A673 (cell line): ENCODE results near the gene GSC2. TPM values are rescaled to one million over a fixed set of nuclear protein-coding genes. Genes with fewer than 3 reads are reported as not detected.

Experiments
- BruUV-seq: library from RNA; stranded (reverse); fragments of 400-500 nt; replicated peaks from 2 replicates; lab custom pipeline; 2021; lab: Mats Ljungman, UMichigan
- CTCF ChIA-PET: fragments of 300-600 bp; sonication (Branson Sonifier 250); formaldehyde crosslinking; loops from one replicate; lab custom pipeline; 2022; ENCODE audit warnings: antibody characterized with exemption; lab: Charles Lee
- POLR2A ChIA-PET: fragments of 300-600 bp; sonication (Branson Sonifier 250); formaldehyde crosslinking; loops from one replicate; lab custom pipeline; 2022; ENCODE audit warnings: antibody characterized with exemption; ENCODE audit not compliant: low non-redundant PET; lab: Charles Lee
- DNase-seq: peaks from one replicate; pipeline ENCODE4 v3.0.0-alpha.2; 2015; ENCODE audit warnings: low spot score
- H3K27ac ChIP-seq: fragments of 200-600 bp; sonication (generic); 2 replicates; pipeline ENCODE4 v1.5.1; 2016; ENCODE audit warnings: mixed run types, low read depth, mild to moderate bottlenecking, mixed read lengths, antibody characterized with exemption, low read length; ENCODE audit not compliant: poor library complexity, severe bottlenecking
- H3K27me3 ChIP-seq: fragments of 200-600 bp; sonication (generic); replicated peaks from 2 replicates; pipeline ENCODE4 v1.6.1; 2017; ENCODE audit warnings: mixed run types, low read depth, mild to moderate bottlenecking, mixed read lengths, antibody characterized with exemption, low read length; ENCODE audit not compliant: insufficient read depth, poor library complexity
- H3K36me3 ChIP-seq: fragments of 200-600 bp; sonication (generic); 2 replicates; pipeline ENCODE4 v1.6.1; 2016; ENCODE audit warnings: mixed run types, mild to moderate bottlenecking, mixed read lengths, antibody characterized with exemption, low read length; ENCODE audit not compliant: insufficient read depth, poor library complexity, severe bottlenecking
- H3K4me1 ChIP-seq: fragments of 200-600 bp; sonication (generic); 2 replicates; pipeline ENCODE4 v1.6.1; 2017; ENCODE audit warnings: mixed run types, mild to moderate bottlenecking, mixed read lengths, antibody characterized with exemption, low read length; ENCODE audit not compliant: insufficient read depth, poor library complexity, severe bottlenecking
- H3K4me3 ChIP-seq: fragments of 200-600 bp; sonication (generic); 2 replicates; pipeline ENCODE4 v1.5.1; 2016; ENCODE audit warnings: low read depth, mixed run types, mild to moderate bottlenecking, mixed read lengths, low read length; ENCODE audit not compliant: poor library complexity, severe bottlenecking
- H3K9me3 ChIP-seq: fragments of 200-600 bp; sonication (generic); 2 replicates; pipeline ENCODE4 v1.6.1; 2016; ENCODE audit warnings: mixed run types, low read depth, mild to moderate bottlenecking, mixed read lengths, antibody characterized with exemption, low read length; ENCODE audit not compliant: poor library complexity, severe bottlenecking
- EZH2 ChIP-seq: fragments of 200-600 bp; sonication (generic); IDR thresholded peaks from 2 replicates; pipeline ENCODE4 v1.6.1; 2017; ENCODE audit warnings: borderline replicate concordance, low read depth, mild to moderate bottlenecking, mixed read lengths, antibody characterized with exemption, low read length; ENCODE audit not compliant: poor library complexity, severe bottlenecking
- intact Hi-C: fragments of 100-400 bp; cut with micrococcal nuclease; formaldehyde crosslinking; loops from one replicate; pipeline ENCODE4 v1.10.0; 2022; ENCODE audit not compliant: unreplicated experiment
- total RNA-seq: library from RNA; stranded (reverse); gene quantifications from 2 replicates; pipeline ENCODE4 v1.2.3, GENCODE V29; 2021
- TF ChIP-seq, protein P1 (sequence below): fragments of 300-800, 200-600 bp; sonication (generic); conservative IDR thresholded peaks from 2 replicates; pipeline ENCODE4 v1.5.1; 2017; ENCODE audit warnings: low read depth, mild to moderate bottlenecking, antibody characterized with exemption, low read length, moderate library complexity, mixed read lengths

The GSC2 gene
- total RNA-seq, 1 experiment from 2014 or later: not detected

DNA sequence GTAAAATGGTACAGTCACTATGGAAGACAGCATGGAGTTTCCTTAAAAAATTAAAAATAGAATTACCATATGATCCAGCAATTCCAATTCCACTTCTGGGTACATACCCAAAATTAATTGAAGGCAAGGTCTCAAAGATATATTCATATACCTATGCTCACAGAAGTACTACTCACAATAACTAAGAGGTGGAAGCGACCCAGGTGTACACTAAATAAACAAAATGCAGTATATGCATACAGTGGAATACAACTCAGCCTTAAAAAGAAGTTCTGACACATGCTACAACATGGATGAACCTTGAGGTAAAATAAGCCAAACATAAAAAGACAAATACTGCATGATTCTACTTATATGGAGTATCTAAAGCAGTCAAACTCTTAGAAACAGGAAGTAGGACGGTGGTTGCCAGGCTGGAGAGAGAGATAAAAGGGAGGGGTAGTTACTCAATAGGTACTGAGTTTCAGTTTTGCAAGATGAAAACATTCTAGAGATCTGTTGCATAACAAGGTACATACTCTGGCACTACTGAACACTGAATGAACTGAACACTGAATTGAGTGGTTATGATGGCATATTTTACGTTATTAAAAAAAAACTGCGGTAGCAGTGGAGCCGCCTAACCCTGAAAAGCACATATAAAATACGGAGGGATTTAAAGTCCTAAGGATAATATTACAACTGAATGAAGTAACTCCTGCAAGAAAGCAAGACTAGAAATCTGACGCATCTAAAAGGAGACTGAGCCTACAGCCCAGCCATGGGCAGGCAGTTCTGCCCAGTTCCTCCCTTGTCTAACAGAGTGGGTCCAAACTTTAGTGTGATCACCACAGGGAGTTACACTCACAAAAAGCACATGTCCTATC, 40.7 kb downstream of the GSC2 start:
- BruUV-seq: no TSS peak
- Histone ChIP-seq H3K36me3 (peaks cover 3% of the 10 kb centered on the region), H3K4me1 (peaks cover 14% of the 10 kb centered on the region), H3K9me3 (no peaks in the 10 kb centered on the region), H3K4me3 (no peak overlapping the region), H3K27me3 (no peaks in the 10 kb centered on the region), H3K27ac (no peak overlapping the region)
- ChIA-PET CTCF (no interaction called here), POLR2A (interaction anchor here (0.6 to 0.8 kb wide), 2 partner anchors 10 to 97 kb away, joined by 3 to 4 read pairs; no protein-coding TSS in a partner anchor)
- intact Hi-C loops: no loop called here
- peak; percentile 30 for DNase-seq
- TF ChIP-seq, protein P1, sequence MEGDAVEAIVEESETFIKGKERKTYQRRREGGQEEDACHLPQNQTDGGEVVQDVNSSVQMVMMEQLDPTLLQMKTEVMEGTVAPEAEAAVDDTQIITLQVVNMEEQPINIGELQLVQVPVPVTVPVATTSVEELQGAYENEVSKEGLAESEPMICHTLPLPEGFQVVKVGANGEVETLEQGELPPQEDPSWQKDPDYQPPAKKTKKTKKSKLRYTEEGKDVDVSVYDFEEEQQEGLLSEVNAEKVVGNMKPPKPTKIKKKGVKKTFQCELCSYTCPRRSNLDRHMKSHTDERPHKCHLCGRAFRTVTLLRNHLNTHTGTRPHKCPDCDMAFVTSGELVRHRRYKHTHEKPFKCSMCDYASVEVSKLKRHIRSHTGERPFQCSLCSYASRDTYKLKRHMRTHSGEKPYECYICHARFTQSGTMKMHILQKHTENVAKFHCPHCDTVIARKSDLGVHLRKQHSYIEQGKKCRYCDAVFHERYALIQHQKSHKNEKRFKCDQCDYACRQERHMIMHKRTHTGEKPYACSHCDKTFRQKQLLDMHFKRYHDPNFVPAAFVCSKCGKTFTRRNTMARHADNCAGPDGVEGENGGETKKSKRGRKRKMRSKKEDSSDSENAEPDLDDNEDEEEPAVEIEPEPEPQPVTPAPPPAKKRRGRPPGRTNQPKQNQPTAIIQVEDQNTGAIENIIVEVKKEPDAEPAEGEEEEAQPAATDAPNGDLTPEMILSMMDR: no peak
- no peak for TF ChIP-seq EZH2

DNA sequence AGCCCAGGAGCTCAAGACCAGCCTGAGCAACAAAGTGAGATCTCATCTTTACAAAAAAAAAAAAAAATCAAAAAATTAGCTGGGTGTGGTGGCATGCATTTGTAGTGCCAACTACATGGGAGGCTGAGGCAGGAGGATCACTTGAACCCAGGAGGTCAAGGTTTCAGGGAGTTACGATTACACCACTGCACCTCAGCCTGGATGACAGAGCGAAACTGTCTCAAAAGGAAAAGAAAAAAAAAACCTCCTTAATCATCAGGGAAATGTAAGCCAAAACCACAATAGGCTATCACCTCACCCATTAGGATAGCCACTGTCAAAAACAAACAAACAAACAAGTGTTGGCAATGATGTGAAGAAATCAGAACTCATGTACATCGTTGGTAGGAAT, 41.3 kb downstream of the GSC2 start:
- CTCF ChIA-PET: no interaction called here
- peaks cover 18% of the 10 kb centered on the region for H3K4me1 ChIP-seq
- no peak for DNase-seq
- no peaks in the 10 kb centered on the region for H3K27me3 ChIP-seq
- H3K27ac ChIP-seq: no peak overlapping the region
- POLR2A ChIA-PET: interaction anchor here (0.6 kb wide), 1 partner anchor 97 kb away, joined by 4 read pairs; no protein-coding TSS in a partner anchor
- H3K9me3 ChIP-seq: no peaks in the 10 kb centered on the region
- intact Hi-C loops: no loop called here
- TF ChIP-seq EZH2: no peak
- TF ChIP-seq, protein P1: no peak
- no peak overlapping the region for H3K4me3 ChIP-seq
- BruUV-seq: no TSS peak
- H3K36me3 ChIP-seq: peaks cover 3% of the 10 kb centered on the region

DNA sequence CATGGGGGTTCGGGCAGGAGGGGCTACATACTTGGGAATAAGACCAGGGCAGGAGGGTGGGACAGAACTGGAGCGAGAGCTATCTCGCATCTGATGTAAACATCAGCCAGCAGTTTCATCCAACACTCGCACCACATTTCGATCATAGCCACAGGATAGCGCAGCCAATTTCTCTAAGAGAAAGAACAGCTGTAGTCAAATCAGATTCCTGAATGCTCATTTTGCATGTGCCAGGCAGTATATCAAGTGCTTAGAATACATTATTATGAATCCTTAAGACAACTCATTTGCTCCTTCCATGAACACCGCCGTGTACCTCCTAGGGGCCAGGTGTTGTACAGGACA, 42.4 kb downstream of the GSC2 start:
- intact Hi-C loops: no loop called here
- peaks cover 3% of the 10 kb centered on the region for H3K36me3 ChIP-seq
- no peaks in the 10 kb centered on the region for H3K27me3 ChIP-seq
- H3K4me3 ChIP-seq: no peak overlapping the region
- no TSS peak for BruUV-seq
- ChIA-PET POLR2A (no interaction called here), CTCF (no interaction called here)
- no peaks in the 10 kb centered on the region for H3K9me3 ChIP-seq
- no peak overlapping the region for H3K27ac ChIP-seq
- TF ChIP-seq, protein P1: no peak
- TF ChIP-seq EZH2: no peak
- DNase-seq: no peak
- H3K4me1 ChIP-seq: peaks cover 18% of the 10 kb centered on the region
